Endothelial cell of umbilical vein (primary cell): ENCODE data around the gene HMGXB3. TPM values are rescaled to one million over a fixed set of nuclear protein-coding genes. Genes with fewer than 3 reads are reported as not detected.

Experiments
- BruUV-seq: library from RNA; stranded (reverse); fragments of 400-500 nt; replicated peaks from 2 replicates; lab custom pipeline; 2021; lab: Mats Ljungman, UMichigan
- CTCF ChIA-PET: fragments of 300-600, 350-600 bp; sonication (Branson Sonifier 250); formaldehyde crosslinking; loops from one replicate; lab custom pipeline; 2021; ENCODE audit warnings: antibody characterized with exemption, inconsistent platforms; lab: Charles Lee
- POLR2A ChIA-PET: fragments of 300-600, 350-600 bp; sonication (Branson Sonifier 250); formaldehyde crosslinking; loops from one replicate; lab custom pipeline; 2021; ENCODE audit warnings: antibody characterized with exemption, inconsistent platforms; lab: Charles Lee
- DNase-seq: peaks from one replicate; pipeline ENCODE4 v3.0.0-alpha.2; 2011; ENCODE audit warnings: low read depth, low spot score
- FAIRE-seq: peaks from 2 replicates; lab custom pipeline; 2011; peaks lifted over from hg19 to GRCh38; lab: Jason Lieb, UNC
- H2AFZ ChIP-seq: 2 replicates; pipeline ENCODE4 v1.6.0; 2012; ENCODE audit warnings: low read depth, low read length, control low read depth, inconsistent platforms
- H3K27ac ChIP-seq: 2 replicates; pipeline ENCODE4 v1.5.1; 2011; ENCODE audit warnings: low read depth, mild to moderate bottlenecking, control low read depth, low read length, moderate library complexity; ENCODE audit not compliant: insufficient read depth
- H3K27me3 ChIP-seq, 2 experiments: 2 replicates each; pipeline versions ENCODE4 v1.6.0 to v1.6.1; 2011; ENCODE audit warnings: low read length in 2 of 2, mixed read lengths in 1 of 2; ENCODE audit not compliant: control insufficient read depth in 2 of 2, insufficient read depth in 2 of 2
- H3K36me3 ChIP-seq, 2 experiments: 2 replicates in 1 of 2; 3 replicates in 1 of 2; pipeline ENCODE4 v1.5.1; 2011; ENCODE audit warnings: low read length in 2 of 2, mild to moderate bottlenecking in 1 of 2, moderate library complexity in 1 of 2; ENCODE audit not compliant: control insufficient read depth in 2 of 2, insufficient read depth in 2 of 2; ENCODE audit errors: extremely low read depth in 1 of 2
- H3K4me1 ChIP-seq: 3 replicates; pipeline ENCODE4 v1.5.1; 2011; ENCODE audit warnings: mild to moderate bottlenecking, low read length; ENCODE audit not compliant: control insufficient read depth, insufficient read depth; ENCODE audit errors: extremely low read depth
- H3K4me2 ChIP-seq: 2 replicates; pipeline ENCODE4 v1.6.1; 2011; ENCODE audit warnings: low read length, control low read depth, mixed read lengths; ENCODE audit not compliant: insufficient read depth
- H3K4me3 ChIP-seq, 3 experiments: fragments of 200-600 bp in 1 of 3; sonication (generic), shearing (Covaris generic) in 1 of 3; replicated peaks in 1 of 3; 2 replicates each; pipeline ENCODE4 v1.5.1; 2011 to 2016; ENCODE audit warnings: control low read depth in 3 of 3, low read length in 3 of 3, mild to moderate bottlenecking in 2 of 3, inconsistent platforms in 1 of 3, low read depth in 1 of 3, moderate library complexity in 1 of 3; ENCODE audit not compliant: insufficient read depth in 1 of 3
- H3K79me2 ChIP-seq: 2 replicates; pipeline ENCODE4 v1.6.0; 2012; ENCODE audit warnings: low read length, inconsistent platforms; ENCODE audit not compliant: control insufficient read depth, insufficient read depth
- H3K9ac ChIP-seq: replicated peaks from 2 replicates; pipeline ENCODE3; 2011; ENCODE audit warnings: low read length, control low read depth; ENCODE audit not compliant: insufficient read depth; ENCODE audit errors: extremely low read depth
- H3K9me1 ChIP-seq: replicated peaks from 3 replicates; pipeline ENCODE4 v1.6.0; 2011; ENCODE audit warnings: mild to moderate bottlenecking, low read length; ENCODE audit not compliant: control insufficient read depth, insufficient read depth; ENCODE audit errors: extremely low read depth
- H3K9me3 ChIP-seq: replicated peaks from 2 replicates; pipeline ENCODE4 v1.5.1; 2012; ENCODE audit warnings: low read length, inconsistent platforms; ENCODE audit not compliant: control insufficient read depth, insufficient read depth
- H4K20me1 ChIP-seq: replicated peaks from 2 replicates; pipeline ENCODE3; 2011; ENCODE audit warnings: mild to moderate bottlenecking, low read length; ENCODE audit not compliant: control insufficient read depth, insufficient read depth; ENCODE audit errors: extremely low read depth
- EZH2 ChIP-seq: IDR thresholded peaks from 2 replicates; pipeline ENCODE4 v1.6.1; 2012; ENCODE audit warnings: borderline replicate concordance, low read depth, mild to moderate bottlenecking, moderate library complexity, low read length, inconsistent platforms; ENCODE audit not compliant: severe bottlenecking
- MYC ChIP-seq: IDR thresholded peaks from one replicate; pipeline ENCODE4 v1.6.1; 2011; ENCODE audit warnings: mild to moderate bottlenecking, low read depth, low read length
- POLR2A ChIP-seq: IDR thresholded peaks from 2 replicates; pipeline ENCODE4 v1.6.1; 2012; ENCODE audit warnings: low read depth, mild to moderate bottlenecking, control low read depth, low read length
- POLR2AphosphoS5 ChIP-seq: IDR thresholded peaks from 2 replicates; pipeline ENCODE4 v1.6.1; 2012; ENCODE audit warnings: low read depth, mild to moderate bottlenecking, control low read depth, low read length, moderate library complexity; ENCODE audit not compliant: insufficient read depth
- dilution Hi-C: fragments of 300-500 bp; cut with MboI; formaldehyde crosslinking; loops from one replicate; pipeline ENCODE4 v1.15.0; 2019; ENCODE audit warnings: low sequenced_read_pairs; ENCODE audit not compliant: extremely low pct_ligation_motif_present
- intact Hi-C: fragments of 100-400 bp; cut with micrococcal nuclease; formaldehyde crosslinking; loops from one replicate; pipeline ENCODE4 v1.10.0; 2022
- polyA plus RNA-seq, 4 experiments: library from polyadenylated mRNA; depleted of rRNA in 3 of 4; stranded (reverse) in 3 of 4; unstranded in 1 of 4; fragments of >200 nt; gene quantifications; 2 replicates each; pipeline versions ENCODE4 v1.2.1 to v1.2.3, GENCODE V29; 2011 to 2012; ENCODE audit warnings: missing spikeins in 1 of 4
- total RNA-seq: library from RNA; stranded (reverse); gene quantifications from 2 replicates; pipeline ENCODE4 v1.2.3, GENCODE V29; 2021

The HMGXB3 gene
- total and polyA plus RNA-seq, 2 donors (not counting 3 experiments of a cell fraction or from before 2014, with no cell fraction given), result 34.8 to 52.6 TPM

GRCh38 chr5:150063638-150064037 is 63.1 kb downstream of the HMGXB3 start:
- Histone ChIP-seq H3K4me1 (peaks cover 26% of the 10 kb centered on the region), H3K27me3 (no peaks in the 10 kb centered on the region)
- DNase-seq, result no peak

GRCh38 chr5:150064681-150065220 is 64.2 kb downstream of the HMGXB3 start:
- no peaks in the 10 kb centered on the region for H3K9me3 ChIP-seq
- H2AFZ ChIP-seq, result no peak overlapping the region
- H3K27me3 ChIP-seq, result no peaks in the 10 kb centered on the region
- H4K20me1 ChIP-seq, result no peaks in the 10 kb centered on the region
- H3K4me3 ChIP-seq, result no peak overlapping the region
- no peaks in the 10 kb centered on the region for H3K79me2 ChIP-seq
- POLR2A ChIA-PET, result no interaction called here
- no peaks in the 10 kb centered on the region for H3K9me1 ChIP-seq
- dilution Hi-C loops, result no loop called here
- intact Hi-C loops, result no loop called here
- DNase-seq, result no peak
- H3K4me2 ChIP-seq, result no peak overlapping the region
- H3K4me1 ChIP-seq, result peaks cover 29% of the 10 kb centered on the region
- H3K36me3 ChIP-seq, result no peaks in the 10 kb centered on the region
- TF ChIP-seq EZH2, result no peak
- no TSS peak for BruUV-seq
- H3K27ac ChIP-seq, result no peak overlapping the region
- CTCF ChIA-PET, result interaction anchor here (0.6 to 2.5 kb wide), 4 partner anchors 10 to 111 kb away, joined by 3 to 14 read pairs (median 7); no protein-coding TSS in a partner anchor
- H3K9ac ChIP-seq, result no peak overlapping the region
- no peak for FAIRE-seq

More at GRCh38 chr5:150063638-150064037, 63.1 kb downstream of the HMGXB3 start:
- H2AFZ ChIP-seq, result no peak overlapping the region
- no peaks in the 10 kb centered on the region for H3K9me3 ChIP-seq
- H3K27ac ChIP-seq, result no peak overlapping the region
- no TSS peak for BruUV-seq
- intact Hi-C loops (no loop called here), dilution Hi-C loops (no loop called here)
- ChIA-PET POLR2A (no interaction called here), CTCF (interaction anchor here (0.9 to 2.5 kb wide), 4 partner anchors 10 to 38 kb away, joined by 3 to 14 read pairs (median 7); no protein-coding TSS in a partner anchor)
- no peak for FAIRE-seq
- no peaks in the 10 kb centered on the region for H3K9me1 ChIP-seq
- no peaks in the 10 kb centered on the region for H3K36me3 ChIP-seq
- TF ChIP-seq POLR2A (no peak), EZH2 (no peak), POLR2AphosphoS5 (no peak), MYC (no peak)
- no peak overlapping the region for H3K9ac ChIP-seq
- H3K4me3 ChIP-seq, result no peak overlapping the region
- H3K79me2 ChIP-seq, result no peaks in the 10 kb centered on the region
- H4K20me1 ChIP-seq, result no peaks in the 10 kb centered on the region
- H3K4me2 ChIP-seq, result no peak overlapping the region
